ENCODE measurements around the gene PSG2. TPM values are rescaled to one million over a fixed set of nuclear protein-coding genes. Genes with fewer than 3 reads are reported as not detected.
"Not testable (repeated sequence)": the region's sequence is repeated elsewhere in the genome, so short reads cannot be mapped to it uniquely, and the experiment has no call there.

Gene PSG2
- not detected for polyA plus RNA-seq (2013, experiment 1 of 2)
- not detected for polyA plus RNA-seq (2013, experiment 2 of 2)

DNA sequence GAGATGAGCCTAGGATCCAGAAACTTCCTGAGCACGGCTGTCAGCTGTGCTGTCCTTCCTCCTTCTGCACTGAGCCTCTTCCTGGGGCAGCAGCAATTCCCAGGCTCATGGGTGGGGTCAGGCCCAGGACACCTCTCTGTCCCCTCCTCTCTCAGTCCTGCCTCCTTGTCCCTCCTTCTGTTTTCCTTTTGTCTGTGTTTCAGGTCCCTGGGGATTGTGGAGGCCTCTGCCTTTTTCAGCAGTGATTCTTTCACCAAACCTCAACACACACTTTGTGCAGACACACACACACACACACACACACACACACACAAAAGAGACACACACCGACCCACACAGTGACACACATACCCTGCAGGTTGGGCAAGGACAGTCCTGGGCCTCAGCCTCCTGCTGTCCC, at the start of gene PSG2:
Gene PSG2, minus strand, starts transcription at position 101 of the 400 bp plus-strand sequence. CDS start 132 bp downstream, outside the sequence.
- WGBS = 74% methylated on average over 2 of the region's 2 CpGs
- H3K36me3 ChIP-seq (ENCODE audit: insufficient read depth, low read length); H3K4me1 ChIP-seq (ENCODE audit: insufficient read depth, low read length); H3K4me3 ChIP-seq (ENCODE audit: low read length); H3K9ac ChIP-seq (ENCODE audit: low read depth, low read length); H3K27ac ChIP-seq (ENCODE audit: low read depth, low read length); H3K27me3 ChIP-seq (ENCODE audit: insufficient read depth, low read length); H3K9me3 ChIP-seq (ENCODE audit: insufficient read depth, low read depth, low read length): not testable (repeated sequence)

GRCh38 chr19:43131281-43131842, 48.9 kb upstream of the PSG2 start:
- not testable (repeated sequence) for H3K9ac ChIP-seq (ENCODE audit: low read depth, low read length); H3K36me3 ChIP-seq (ENCODE audit: insufficient read depth, low read length); H3K4me1 ChIP-seq (ENCODE audit: insufficient read depth, low read length); H3K27me3 ChIP-seq (ENCODE audit: insufficient read depth, low read length); H3K4me3 ChIP-seq (ENCODE audit: low read length); H3K27ac ChIP-seq (ENCODE audit: low read depth, low read length)
- peaks cover 13% of the 10 kb centered on the region; the same call in 1 of the 2 replicates for H3K9me3 ChIP-seq (ENCODE audit: insufficient read depth, low read depth, low read length)
- WGBS = 86% methylated on average over 8 of the region's 8 CpGs

- not testable (repeated sequence) for H3K27me3 ChIP-seq (ENCODE audit: insufficient read depth, low read length); H3K9ac ChIP-seq (ENCODE audit: low read depth, low read length); H3K4me1 ChIP-seq (ENCODE audit: insufficient read depth, low read length); H3K27ac ChIP-seq (ENCODE audit: low read depth, low read length); H3K4me3 ChIP-seq (ENCODE audit: low read length); H3K36me3 ChIP-seq (ENCODE audit: insufficient read depth, low read length)
- H3K9me3 ChIP-seq (ENCODE audit: insufficient read depth, low read depth, low read length) = peaks cover 13% of the 10 kb centered on the region; the same call in 1 of the 2 replicates
- WGBS = 90% methylated on average over 7 of the region's 7 CpGs
Observed at GRCh38 chr19:43129197-43129596, 46.7 kb upstream of the PSG2 start.

GRCh38 chr19:43127336-43127735, 44.8 kb upstream of the PSG2 start:
- not testable (repeated sequence) for H3K4me3 ChIP-seq (ENCODE audit: low read length); H3K36me3 ChIP-seq (ENCODE audit: insufficient read depth, low read length); H3K27ac ChIP-seq (ENCODE audit: low read depth, low read length); H3K4me1 ChIP-seq (ENCODE audit: insufficient read depth, low read length); H3K27me3 ChIP-seq (ENCODE audit: insufficient read depth, low read length); H3K9ac ChIP-seq (ENCODE audit: low read depth, low read length)
- peaks cover 13% of the 10 kb centered on the region; the same call in 1 of the 2 replicates for H3K9me3 ChIP-seq (ENCODE audit: insufficient read depth, low read depth, low read length)
- WGBS = 82% methylated on average over 2 of the region's 3 CpGs

GRCh38 chr19:43126720-43127119, 44.2 kb upstream of the PSG2 start:
- H3K4me1 ChIP-seq (ENCODE audit: insufficient read depth, low read length) = no peaks in the 10 kb centered on the region
- H3K9ac ChIP-seq (ENCODE audit: low read depth, low read length) = no peak overlapping the region
- no peak overlapping the region for H3K27ac ChIP-seq (ENCODE audit: low read depth, low read length)
- H3K4me3 ChIP-seq (ENCODE audit: low read length) = no peak overlapping the region
- H3K9me3 ChIP-seq (ENCODE audit: insufficient read depth, low read depth, low read length) = peaks cover 13% of the 10 kb centered on the region; the same call in 1 of the 2 replicates
- no peaks in the 10 kb centered on the region for H3K27me3 ChIP-seq (ENCODE audit: insufficient read depth, low read length)
- H3K36me3 ChIP-seq (ENCODE audit: insufficient read depth, low read length) = no peaks in the 10 kb centered on the region
- WGBS = 93% methylated on average over 4 of the region's 4 CpGs

GRCh38 chr19:43124360-43124759, 41.9 kb upstream of the PSG2 start:
- Histone ChIP-seq H3K9ac (ENCODE audit: low read depth, low read length) (no peak overlapping the region), H3K36me3 (ENCODE audit: insufficient read depth, low read length) (no peaks in the 10 kb centered on the region), H3K9me3 (ENCODE audit: insufficient read depth, low read depth, low read length) (peaks cover 11% of the 10 kb centered on the region; the same call in 1 of the 2 replicates), H3K27me3 (ENCODE audit: insufficient read depth, low read length) (no peaks in the 10 kb centered on the region), H3K4me1 (ENCODE audit: insufficient read depth, low read length) (no peaks in the 10 kb centered on the region), H3K4me3 (ENCODE audit: low read length) (no peak overlapping the region), H3K27ac (ENCODE audit: low read depth, low read length) (no peak overlapping the region)
- WGBS = 86% methylated on average over 2 of the region's 2 CpGs

DNA sequence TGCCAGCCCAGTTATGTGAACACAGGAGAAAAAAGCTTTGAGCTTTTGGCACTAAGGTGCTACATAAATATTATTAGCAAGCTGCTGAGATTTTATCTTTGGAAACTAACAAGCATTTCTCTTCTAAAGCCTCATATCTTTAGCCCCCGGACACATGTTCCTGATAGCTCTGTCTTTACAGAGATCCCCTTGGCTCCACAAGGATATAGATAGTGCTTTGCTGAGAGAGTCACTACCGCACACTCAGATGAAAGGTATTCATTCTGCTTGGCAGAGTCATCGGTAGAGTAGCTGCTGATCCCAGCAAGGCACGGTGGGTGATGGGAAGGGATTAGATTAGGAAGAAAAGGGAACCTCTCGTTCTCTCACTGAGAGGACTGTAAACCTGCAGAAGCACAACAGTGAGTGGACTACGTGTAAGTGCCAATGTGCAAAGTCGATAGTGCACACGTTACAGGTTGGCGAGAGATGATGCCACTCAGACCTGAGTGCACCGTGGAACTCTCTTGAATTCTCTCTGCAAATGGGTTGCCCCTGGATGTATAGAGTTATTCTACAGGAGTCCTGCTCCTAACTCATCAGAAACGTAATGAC, 38.0 kb upstream of the PSG2 start:
- not testable (repeated sequence) for H3K36me3 ChIP-seq (ENCODE audit: insufficient read depth, low read length); H3K9ac ChIP-seq (ENCODE audit: low read depth, low read length); H3K27ac ChIP-seq (ENCODE audit: low read depth, low read length); H3K4me3 ChIP-seq (ENCODE audit: low read length); H3K4me1 ChIP-seq (ENCODE audit: insufficient read depth, low read length); H3K9me3 ChIP-seq (ENCODE audit: insufficient read depth, low read depth, low read length); H3K27me3 ChIP-seq (ENCODE audit: insufficient read depth, low read length)
- WGBS = 85% methylated on average over 11 of the region's 11 CpGs

DNA sequence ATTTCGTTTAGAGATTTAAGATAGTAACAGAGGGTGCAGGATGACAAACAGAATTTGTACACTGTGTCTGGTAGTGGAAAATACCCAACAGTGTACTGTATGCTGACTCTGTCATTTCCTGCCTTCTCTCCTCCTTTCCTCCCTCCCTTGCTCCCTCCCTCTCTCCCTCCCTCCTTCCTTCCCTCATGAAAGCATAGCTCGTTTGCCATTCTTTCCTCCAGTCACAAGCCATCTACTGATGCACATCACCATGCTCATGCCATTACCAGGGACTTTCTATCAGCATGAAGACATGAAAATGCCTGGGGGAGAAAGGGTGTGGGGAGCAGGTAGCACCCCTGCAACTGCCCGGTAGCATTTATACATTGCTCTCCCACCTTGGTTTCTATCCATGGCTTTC, 37.0 kb upstream of the PSG2 start:
- not testable (repeated sequence) for H3K4me1 ChIP-seq (ENCODE audit: insufficient read depth, low read length); H3K9ac ChIP-seq (ENCODE audit: low read depth, low read length); H3K27ac ChIP-seq (ENCODE audit: low read depth, low read length); H3K4me3 ChIP-seq (ENCODE audit: low read length); H3K27me3 ChIP-seq (ENCODE audit: insufficient read depth, low read length); H3K36me3 ChIP-seq (ENCODE audit: insufficient read depth, low read length)
- WGBS = 94% methylated on average over 2 of the region's 3 CpGs
- peaks cover 13% of the 10 kb centered on the region for H3K9me3 ChIP-seq (ENCODE audit: insufficient read depth, low read depth, low read length)

- WGBS = 84% methylated on average over 3 of the region's 3 CpGs
- not testable (repeated sequence) for H3K9ac ChIP-seq (ENCODE audit: low read depth, low read length); H3K4me1 ChIP-seq (ENCODE audit: insufficient read depth, low read length); H3K36me3 ChIP-seq (ENCODE audit: insufficient read depth, low read length); H3K27ac ChIP-seq (ENCODE audit: low read depth, low read length); H3K4me3 ChIP-seq (ENCODE audit: low read length); H3K27me3 ChIP-seq (ENCODE audit: insufficient read depth, low read length)
- peaks cover 12% of the 10 kb centered on the region for H3K9me3 ChIP-seq (ENCODE audit: insufficient read depth, low read depth, low read length)
Observed at GRCh38 chr19:43116421-43116820, 33.9 kb upstream of the PSG2 start.

DNA sequence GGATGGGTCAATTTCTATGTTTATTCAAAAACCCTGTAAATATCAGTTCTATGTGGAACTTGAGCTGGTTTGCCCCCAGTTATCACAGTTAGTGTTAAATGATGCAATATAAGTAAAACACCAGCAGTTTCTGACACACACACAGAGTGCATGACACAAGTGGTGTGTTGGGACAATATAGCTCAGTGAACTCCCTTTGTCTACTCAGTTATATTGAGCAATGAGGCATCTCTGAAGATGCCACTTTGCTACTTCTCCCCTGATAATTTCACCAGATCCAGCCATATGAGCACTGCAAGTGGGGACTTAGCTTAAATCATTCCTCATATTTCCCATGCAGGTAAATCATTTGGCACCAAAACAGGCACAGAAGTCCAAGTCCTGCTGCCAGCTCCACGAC, 33.0 kb upstream of the PSG2 start:
- not testable (repeated sequence) for H3K27me3 ChIP-seq (ENCODE audit: insufficient read depth, low read length); H3K27ac ChIP-seq (ENCODE audit: low read depth, low read length); H3K4me1 ChIP-seq (ENCODE audit: insufficient read depth, low read length); H3K36me3 ChIP-seq (ENCODE audit: insufficient read depth, low read length); H3K4me3 ChIP-seq (ENCODE audit: low read length); H3K9ac ChIP-seq (ENCODE audit: low read depth, low read length)
- 71% methylated on average over 1 of the region's 1 CpG for WGBS
- H3K9me3 ChIP-seq (ENCODE audit: insufficient read depth, low read depth, low read length) = peaks cover 12% of the 10 kb centered on the region

DNA sequence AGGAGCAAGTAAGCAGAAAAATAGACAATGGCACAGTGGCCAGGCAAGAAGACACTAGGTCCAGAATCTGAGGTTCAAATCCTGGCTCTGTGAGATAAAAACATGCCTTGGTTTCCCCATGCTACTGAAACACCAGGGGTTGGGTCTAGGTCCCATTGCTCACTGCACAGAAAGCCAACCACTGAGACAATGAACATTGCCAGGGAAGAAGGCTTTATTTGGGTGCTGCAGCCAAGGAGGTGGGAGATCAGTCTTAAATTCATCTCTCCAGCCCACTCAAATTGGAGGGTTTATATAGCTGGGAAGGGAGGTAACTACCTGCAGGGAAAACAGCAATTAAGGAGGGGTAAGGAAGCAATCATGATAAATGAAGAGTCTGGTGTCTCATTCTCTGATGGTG, 32.6 kb upstream of the PSG2 start:
- H3K27ac ChIP-seq (ENCODE audit: low read depth, low read length); H3K4me1 ChIP-seq (ENCODE audit: insufficient read depth, low read length); H3K4me3 ChIP-seq (ENCODE audit: low read length); H3K9ac ChIP-seq (ENCODE audit: low read depth, low read length); H3K27me3 ChIP-seq (ENCODE audit: insufficient read depth, low read length); H3K36me3 ChIP-seq (ENCODE audit: insufficient read depth, low read length): not testable (repeated sequence)
- peaks cover 12% of the 10 kb centered on the region for H3K9me3 ChIP-seq (ENCODE audit: insufficient read depth, low read depth, low read length)

- H3K27me3 ChIP-seq (ENCODE audit: insufficient read depth, low read length); H3K27ac ChIP-seq (ENCODE audit: low read depth, low read length); H3K9ac ChIP-seq (ENCODE audit: low read depth, low read length); H3K4me1 ChIP-seq (ENCODE audit: insufficient read depth, low read length); H3K4me3 ChIP-seq (ENCODE audit: low read length); H3K36me3 ChIP-seq (ENCODE audit: insufficient read depth, low read length): not testable (repeated sequence)
- H3K9me3 ChIP-seq (ENCODE audit: insufficient read depth, low read depth, low read length) = peaks cover 12% of the 10 kb centered on the region
- 89% methylated on average over 2 of the region's 2 CpGs for WGBS
Observed at GRCh38 chr19:43114626-43115025, 32.1 kb upstream of the PSG2 start.
